NCI-H774 (cell line): ENCODE data around the gene SPG7.
"Not testable (repeated sequence)": the region's sequence is repeated elsewhere in the genome, so short reads cannot be mapped to it uniquely, and the experiment has no call there.

Experiments
- DNase-seq: peaks from one replicate; lab custom pipeline; 2025; lab: John Stamatoyannopoulos, UW

SPG7 gene

DNA sequence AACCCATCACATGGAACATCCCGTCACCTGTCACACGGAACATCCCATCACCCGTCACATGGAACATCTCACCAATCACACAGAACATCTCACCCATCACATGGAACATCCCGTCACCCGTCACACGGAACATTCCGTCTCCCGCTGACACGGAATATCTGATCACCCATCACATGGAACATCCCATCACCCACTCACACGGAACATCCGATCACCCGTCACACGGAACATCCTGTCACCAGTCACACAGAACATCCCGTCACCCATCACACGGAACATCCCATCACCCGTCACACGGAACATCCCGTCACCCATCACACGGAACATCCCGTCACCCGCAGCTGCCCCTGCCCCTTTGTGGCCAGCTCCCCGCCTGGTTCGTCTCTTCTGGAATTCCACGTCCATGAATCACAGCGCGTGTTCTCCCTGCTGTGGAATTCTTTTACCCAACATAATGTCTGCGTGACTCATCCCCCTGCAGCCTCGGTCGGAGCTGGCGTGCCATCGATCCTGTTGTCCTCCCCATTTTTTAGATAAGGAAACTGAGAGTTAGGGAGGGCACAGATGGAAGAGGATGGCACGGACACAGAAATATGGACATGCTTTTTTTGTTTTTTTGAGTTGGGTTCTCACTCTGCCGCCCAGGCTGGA, 73.0 kb downstream of the SPG7 start:
- DNase-seq: no peak

DNA sequence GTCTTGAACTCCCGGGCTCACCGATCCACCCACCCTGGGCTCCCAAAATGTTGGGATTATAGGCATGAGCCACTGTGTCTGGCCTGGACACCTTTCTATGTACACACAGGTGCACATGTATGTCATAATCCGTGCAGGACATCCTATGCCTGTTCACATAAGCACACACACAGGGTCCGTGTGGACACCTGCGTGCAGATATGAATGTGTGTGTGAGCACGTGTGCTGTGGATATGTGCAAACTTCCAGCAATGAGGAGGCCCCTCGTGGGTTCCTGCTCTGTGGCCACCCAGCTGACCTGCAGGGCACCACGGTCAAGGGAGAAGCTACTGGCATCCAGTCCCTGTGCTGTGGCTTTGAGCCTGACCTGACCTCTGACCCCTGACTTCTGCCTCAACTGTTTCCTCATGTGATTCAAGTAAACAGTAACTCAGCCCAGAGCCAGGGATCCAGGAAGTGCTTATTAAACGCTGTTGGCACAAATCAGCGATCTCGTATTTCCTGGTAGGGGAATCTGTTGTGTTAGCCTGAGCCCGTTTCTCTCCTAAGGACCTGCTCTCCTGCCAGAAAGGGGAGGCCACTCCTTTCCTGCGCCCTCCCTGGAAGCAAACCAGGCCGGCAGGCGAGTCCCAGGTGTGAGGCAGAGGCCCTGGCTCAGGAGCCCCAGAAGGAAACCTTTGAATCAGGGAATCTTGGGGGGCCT, 73.8 kb downstream of the SPG7 start:
- no peak for DNase-seq

DNA sequence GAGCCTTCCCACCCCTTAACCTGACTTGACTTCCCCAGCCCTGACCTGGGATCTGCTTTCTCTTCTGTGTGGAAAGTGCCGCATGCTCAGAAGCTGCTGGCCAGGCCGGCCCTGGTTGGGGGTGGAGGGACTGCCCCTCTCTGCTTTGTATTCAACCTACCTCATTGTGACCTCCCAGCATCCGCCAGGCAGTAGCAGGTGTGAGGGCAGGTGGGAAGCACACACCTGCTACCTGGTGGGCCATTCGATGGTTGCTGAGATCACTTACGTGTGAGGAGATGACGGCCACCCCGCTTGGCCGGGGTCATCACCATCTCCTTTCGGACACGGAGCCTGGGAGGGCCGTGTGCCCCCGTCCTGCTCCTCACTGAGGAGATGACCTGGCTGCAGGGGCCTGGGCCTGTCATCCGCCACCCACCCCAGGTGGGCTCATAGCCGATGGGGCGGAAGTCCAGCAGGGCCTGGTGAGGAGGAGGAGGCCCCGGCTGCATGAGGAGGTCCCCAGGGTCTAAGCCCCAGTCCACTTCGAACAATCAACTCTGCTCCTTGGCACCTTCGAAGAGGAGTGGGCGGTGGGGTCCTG, 74.5 kb downstream of the SPG7 start:
- DNase-seq: no peak

DNA sequence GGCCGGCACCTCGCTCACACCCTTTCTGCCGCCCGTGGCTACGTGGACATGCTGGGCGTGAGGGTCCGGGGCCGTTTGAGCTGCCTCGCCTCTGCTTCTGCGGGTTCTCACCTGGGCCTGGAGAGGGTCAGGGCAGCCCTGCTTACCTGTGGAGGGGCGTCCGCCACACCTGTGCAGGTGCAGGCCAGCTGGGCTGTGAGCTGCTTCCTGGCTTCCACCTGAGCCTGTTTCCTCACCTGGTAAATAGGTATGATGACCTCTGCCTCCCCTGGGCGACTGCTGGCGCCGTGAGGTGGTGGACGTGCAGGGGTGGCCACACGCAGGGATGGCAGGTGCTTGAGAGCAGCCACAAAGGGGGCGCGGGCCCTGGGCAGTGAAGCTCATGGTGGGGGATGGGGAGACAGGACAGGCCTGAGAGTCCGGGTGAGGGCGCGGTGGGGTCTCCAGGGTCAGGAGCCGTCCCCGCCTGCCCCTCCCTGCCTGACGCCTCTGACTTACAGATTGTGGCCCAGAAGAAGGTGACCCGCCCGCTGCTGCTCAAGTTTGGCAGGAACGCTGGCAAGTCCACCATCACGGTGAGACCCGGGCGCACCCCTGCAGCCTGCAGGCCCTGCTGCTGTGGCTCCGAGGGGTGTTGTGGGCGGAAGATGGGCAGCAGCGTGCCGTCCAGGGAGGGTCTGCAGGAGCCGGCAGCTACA, 75.1 kb downstream of the SPG7 start:
- no peak for DNase-seq

DNA sequence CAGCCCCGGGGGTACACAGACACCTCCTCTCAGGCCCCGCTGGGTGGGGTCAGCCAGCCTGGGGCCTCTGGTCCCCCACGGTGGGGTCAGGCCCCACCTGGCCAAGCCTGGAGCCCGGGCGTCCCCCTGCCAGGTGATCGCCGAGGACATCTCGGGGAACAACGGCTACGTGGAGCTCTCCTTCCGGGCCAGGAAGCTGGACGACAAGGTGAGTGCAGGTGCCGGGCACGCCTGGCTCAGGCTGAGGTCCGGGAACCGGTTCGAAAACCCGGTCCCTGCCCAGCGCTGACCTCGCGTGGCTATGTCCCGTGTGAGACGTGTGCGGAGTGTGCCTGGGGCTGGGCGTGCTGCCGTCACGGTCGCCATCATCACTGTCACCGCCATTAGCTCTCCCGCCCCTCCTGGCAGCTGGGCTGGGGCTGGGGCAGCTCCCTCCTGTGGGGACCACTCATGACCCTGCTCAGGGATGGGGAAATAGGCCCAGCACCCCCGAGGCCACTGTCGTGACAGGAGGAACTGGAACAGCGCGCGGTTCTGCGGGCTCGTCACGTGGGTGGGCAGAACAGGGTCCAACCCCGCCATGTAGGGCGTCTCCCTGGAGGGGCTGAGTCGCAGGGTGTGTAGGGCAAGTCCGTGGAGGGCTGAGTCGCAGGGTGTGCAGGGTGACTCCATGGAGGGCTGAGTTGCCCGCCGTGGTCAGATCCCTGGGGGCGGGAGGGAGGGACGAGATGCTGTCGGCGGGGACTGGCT, 75.9 kb downstream of the SPG7 start:
- no peak for DNase-seq

DNA sequence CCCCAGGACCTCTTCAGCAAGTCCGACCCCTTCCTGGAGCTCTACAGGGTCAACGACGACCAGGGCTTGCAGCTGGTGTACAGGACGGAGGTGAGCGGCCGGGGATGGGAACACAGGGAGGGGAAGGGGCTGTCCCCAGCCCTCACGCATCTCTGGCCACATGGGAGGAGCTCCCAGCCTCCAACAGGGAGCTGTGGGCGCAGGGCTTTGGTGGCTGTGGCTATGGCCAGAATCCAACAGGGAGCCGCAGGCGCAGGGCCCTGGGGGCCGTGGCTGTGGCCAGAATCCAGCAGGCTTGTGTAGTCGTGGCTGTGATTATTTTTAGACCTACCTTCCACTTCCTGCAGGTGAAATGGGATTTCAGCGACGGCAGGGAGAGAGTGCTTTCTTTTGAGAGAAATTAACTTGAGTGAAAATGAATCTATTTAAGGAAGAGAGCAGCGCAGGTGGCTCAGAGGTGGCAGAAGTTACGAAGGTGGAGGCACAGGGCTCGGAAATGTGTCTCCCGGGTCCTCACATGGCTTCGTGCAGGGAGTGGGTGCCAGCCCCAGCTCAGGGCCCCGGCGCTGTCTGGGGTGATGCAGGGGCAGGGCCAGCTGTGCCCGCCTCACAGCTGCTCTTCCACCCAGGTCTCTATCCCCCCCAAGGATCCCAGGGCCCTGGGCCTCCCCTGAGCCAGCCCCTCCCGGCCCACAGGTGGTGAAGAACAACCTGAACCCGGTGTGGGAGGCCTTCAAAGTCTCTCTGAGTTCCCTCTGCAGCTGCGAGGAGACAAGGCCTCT, 76.8 kb downstream of the SPG7 start:
- no peak for DNase-seq

DNA sequence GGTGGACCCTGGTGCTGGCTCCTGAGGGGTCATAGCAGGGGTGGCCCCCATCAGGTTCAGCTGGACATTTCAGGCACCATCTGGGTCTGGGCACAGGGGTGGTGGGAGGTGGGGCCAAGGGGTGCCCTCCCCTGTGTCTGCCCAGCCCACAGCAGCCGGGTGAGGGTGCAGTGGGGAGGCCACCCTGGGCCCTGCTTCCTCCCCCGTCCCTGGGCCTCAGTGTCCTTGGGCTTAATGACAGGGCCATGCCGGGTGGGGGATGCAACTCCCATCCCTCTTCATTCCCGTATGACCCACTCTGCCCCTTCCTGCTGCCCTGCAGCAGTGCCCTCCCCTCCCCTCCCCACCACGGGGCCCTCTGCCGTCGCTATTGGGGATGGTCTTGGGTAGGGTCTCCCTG, 78.0 kb downstream of the SPG7 start:
- no peak for DNase-seq

DNA sequence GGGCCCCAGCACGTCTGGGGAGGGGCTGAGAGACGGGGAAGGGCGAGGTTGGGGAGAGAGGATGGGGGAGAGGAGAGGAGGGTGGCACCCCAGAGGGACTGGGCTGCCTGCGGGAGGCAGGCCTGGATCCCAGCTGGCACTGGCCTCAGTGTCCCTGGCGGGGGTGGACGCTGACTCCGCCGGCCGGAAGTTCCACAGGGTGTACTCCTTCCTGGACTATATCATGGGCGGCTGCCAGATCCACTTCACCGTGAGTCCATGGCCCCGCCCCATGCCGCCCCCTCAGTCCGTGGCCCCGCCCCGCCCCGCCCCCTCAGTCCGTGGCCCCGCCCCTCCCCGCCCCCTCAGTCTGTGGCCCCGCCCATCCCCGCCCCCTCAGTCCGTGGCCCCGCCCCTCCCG, 78.7 kb downstream of the SPG7 start:
- DNase-seq: peak; percentile 25

DNA sequence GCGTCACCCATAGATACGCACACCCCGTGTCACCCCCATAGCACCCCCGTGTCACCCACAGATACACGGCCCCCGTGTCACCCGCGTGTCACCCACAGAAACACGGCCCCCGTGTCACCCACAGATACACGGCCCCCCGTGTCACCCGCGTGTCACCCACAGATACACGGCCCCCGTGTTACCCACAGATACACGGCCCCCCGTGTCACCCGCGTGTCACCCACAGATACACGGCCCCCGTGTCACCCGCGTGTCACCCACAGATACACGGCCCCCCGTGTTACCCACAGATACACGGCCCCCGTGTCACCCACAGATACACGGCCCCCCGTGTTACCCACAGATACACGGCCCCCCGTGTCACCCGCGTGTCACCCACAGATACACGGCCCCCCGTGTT, 79.5 kb downstream of the SPG7 start:
- not testable (repeated sequence) for DNase-seq

DNA sequence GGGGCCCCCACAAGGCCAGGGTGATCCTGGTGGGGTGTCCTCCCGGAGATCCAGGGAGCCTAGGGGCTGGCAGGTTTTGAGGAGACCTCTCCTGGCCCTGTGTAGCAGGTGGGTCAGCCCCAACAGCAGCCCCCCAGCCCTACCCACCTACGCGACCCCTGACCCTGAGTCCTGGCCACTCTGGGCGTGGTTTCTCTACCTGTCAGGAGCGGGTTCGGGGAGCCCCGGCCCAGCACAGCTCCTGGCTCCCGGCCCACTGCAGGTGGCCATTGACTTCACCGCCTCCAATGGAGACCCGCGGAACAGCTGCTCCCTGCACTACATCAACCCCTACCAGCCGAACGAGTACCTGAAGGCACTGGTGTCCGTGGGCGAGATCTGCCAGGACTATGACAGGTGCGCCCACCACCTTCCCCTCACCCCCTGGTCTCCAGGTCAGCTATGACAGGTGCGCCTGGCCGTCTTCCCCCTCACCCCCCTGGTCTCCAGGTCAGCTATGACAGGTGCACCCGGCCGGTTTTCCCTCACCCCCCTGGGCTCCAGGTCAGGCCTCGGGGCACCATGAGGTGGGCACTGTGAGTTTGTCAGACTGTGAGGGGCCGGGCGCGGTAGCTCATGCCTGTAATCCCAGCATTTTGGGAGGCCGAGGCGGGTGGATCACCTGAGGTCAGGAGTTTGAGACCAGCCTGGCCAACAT, 80.4 kb downstream of the SPG7 start:
- DNase-seq: no peak

DNA sequence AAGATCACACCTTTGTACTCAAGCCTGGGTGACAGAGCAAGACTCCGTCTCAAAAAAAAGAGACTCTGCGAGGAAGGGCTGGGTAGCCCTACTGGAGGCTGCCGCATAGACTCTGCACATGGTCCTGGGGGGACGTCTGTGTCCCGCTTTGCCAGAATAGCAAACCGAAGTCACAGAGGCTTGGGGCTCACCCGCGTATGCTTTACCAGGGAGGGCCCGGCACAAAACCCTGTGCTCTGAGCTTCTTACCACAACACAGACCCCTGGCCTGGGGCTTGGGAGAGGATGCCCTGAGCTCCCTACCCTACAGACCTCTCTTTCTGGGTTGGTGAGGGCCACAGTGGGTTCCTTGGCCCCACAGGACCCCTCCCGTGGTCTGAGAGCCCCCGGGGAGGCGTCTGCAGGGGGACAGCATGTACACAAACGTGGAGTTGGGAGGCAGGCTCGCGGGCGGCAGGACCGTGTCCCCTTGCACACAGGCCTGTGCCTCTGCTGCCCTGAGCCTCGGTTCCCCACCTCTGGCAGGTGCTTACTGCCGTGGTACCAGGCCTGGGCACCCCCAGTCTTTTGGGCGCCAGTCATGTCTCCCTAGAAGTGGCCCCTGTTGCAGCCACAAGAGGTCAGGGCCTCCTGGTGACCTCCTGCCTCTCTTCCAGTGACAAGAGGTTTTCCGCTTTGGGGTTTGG, 81.2 kb downstream of the SPG7 start:
- DNase-seq: no peak

DNA sequence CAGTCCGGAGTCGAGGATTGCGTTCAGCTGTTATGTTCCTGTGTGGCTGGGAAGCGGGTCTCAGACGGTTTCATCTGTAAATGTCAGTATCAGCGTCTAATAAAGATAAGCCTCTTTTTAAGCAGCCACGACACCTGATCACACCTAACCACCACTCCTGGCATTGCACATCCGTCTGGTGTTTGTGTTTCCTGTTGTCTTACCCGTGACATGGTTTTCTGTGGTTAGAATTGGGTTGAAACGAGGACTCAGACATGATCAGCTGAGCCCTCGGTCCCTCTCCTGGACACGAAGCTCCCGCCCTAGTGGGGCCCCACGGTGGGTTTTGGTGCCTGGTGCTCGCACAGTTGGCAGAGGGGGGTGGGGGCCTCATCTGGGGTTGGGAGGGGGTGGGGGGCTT, 85.6 kb downstream of the SPG7 start:
- DNase-seq: no peak

DNA sequence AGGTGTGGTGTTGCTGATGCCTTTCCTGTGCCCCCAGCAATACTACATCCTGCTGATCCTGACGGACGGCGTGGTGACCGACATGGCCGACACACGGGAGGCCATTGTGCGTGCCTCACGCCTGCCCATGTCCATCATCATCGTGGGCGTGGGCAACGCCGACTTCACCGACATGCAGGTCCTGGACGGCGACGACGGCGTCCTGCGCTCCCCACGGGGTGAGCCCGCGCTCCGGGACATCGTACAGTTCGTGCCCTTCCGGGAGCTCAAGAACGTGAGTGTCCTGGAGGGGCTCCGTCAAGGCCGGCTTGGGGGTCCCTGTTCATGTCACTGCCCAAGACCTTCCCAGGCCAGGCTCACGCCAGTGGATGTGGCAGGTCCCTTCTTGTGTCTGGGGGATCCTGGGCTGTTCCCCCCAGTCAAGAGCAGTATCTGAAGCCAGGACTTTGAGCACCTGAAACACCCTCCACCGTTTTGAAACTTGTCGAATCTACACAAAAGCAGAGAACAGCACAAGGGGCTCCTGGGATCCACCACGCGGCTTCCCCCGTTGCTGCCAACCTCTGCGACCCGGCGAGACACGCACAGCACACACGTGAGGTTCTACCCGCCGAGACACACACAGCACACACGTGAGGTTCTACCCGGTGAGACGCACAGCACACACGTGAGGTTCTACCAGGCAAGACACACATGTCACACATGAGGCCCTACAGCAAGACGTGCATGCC, 87.3 kb downstream of the SPG7 start:
- DNase-seq: no peak

DNA sequence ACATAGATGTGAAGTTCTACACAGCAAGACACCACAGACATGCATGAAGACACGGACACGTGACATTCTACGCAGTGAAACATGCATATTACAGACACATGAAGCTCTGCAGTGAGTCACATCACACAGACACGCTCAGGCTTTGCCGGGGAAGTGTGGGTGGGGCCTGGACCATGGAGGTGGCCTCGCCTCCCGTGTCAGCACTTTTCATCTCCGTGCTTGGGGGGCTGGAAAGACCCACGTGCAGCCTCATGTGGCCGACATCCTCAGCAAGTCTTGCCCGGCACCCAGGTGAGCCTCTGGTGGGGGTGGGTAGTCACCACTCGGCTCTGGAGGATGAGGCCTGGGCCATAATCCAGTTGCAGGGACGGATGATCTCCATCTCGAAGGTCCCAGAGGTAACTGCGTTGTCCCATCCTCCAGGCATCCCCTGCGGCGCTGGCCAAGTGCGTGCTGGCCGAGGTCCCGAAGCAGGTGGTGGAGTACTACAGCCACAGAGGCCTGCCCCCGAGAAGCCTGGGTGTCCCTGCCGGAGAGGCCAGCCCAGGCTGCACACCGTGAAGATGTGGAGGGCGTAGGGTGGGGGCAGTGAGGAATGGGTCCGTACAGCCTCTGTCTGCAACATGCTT, 88.0 kb downstream of the SPG7 start:
- no peak for DNase-seq

DNA sequence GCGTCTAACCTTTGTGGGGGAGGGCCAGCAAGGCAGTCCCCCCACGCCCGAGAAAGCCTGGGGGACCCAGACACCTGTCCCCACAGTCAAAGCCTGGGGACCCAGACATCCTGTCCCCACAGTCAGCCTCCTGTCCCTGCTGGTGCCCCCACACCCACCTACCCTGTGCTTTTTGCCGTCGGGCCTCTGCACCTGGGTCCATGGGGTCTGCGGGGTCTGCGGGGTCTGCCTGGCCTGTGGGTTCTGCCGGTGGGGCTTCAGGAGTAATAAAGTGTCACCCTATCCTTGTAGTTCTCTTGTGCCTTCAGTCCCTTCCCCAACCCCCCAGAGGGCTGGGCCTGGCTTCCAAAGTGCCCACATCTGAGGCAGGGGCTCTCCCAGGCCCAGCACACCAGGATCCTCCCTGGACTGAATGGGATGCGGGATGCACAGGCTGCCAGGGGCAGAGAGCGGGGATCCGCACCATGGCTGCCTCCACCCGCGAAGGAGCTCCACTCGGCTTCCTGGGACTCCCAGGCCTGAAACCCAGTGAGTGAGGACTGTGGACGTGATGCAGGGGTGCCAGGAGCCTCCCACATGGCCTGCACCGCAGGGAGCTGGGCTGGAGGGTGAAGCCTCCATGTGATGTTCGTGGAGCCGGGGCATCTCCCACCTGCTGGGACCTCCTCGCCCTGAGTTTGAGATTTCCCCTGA, 88.9 kb downstream of the SPG7 start:
- no peak for DNase-seq

DNA sequence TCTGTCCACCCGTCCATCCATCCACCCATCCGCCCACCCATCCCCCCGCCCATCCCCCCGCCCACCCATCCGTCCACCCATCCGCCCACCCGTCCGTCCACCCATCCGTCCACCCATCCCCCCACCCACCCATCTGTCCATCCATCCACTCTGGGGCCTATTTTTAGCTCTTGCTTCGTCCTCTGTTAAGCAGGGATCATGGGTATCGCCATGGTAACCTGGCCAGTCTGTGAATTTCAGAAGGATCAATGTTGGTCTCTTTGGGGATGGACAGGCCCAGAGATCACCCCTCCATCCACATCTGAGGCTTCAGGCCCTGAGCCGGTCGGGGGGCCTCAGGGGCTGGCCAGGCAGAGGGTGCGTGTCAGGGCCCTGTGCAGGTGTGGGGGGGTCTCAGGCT, 90.0 kb downstream of the SPG7 start:
- no peak for DNase-seq

DNA sequence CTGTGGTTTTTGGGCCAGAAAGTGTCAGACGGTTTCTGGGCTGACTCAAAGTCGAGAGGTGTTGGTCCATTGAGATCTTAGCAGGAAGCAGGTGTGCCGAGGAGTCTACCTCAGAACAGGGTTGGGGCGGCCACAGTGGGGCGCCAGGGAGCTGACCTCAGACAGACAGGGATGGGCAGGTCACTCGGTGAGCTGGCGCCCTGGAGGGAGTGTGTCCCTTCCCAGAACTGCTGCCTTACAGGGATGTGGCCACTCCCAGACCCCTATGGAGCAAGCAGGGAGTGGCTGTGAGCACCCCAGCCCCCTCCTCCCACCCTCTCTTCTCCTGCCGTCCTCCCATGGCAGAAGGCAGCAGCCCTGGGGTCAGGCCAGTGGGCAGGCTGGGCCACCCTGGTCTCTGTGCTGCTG, 91.3 kb downstream of the SPG7 start:
- no peak for DNase-seq

DNA sequence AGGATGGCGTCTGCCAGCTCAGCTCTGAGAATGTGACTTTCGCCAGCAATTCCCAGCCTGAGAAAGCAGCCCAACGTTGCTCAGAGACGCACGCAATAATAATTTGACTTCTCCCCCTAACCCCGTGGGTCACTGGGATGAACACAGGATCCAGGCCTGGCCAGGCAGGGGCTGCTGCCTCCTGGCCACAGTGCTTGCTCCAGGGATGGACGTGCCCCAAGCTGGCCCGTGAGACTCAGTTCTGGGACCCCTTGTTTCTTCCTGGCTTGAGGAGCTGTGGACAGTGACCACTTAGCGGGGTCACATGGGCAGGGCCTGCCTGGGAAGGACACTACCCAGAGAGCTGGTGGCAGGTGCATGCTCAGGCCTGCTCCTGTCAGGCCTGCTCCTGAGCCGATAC, 91.7 kb downstream of the SPG7 start:
- no peak for DNase-seq

DNA sequence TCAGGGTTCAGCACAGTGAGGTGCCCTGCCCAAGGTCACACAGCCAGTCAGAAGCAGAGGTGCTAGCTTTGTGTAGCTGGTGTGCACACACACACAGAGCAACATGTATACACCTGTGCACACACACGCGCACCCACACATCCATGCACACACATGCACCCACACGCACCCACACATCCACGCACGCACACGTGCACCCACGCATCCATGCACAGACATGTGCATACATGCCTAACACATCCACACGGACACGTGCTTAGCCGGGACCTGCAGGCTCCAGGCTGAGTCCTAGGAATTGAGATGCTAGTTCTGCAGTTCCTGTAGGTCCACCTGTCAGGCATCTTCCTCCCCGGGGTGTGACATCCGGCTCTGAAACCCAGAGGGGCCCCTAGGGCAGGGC, 92.2 kb downstream of the SPG7 start:
- no peak for DNase-seq
